HepG2 (cell line): ENCODE results near the gene RUNX2. TPM values are rescaled to one million over a fixed set of nuclear protein-coding genes. Genes with fewer than 3 reads are reported as not detected.

Source experiments
- HDAC6 ChIP-seq: fragments of 200-600 bp; sonication (generic); IDR thresholded peaks from 2 replicates; pipeline ENCODE4 v1.7.0; 2017; ENCODE audit warnings: mild to moderate bottlenecking, antibody characterized with exemption, low read length, low read depth
- HNRNPUL1 ChIP-seq: fragments of 200-400 bp; formaldehyde crosslinking; IDR thresholded peaks from 2 replicates; pipeline ENCODE4 v1.6.1; 2017; ENCODE audit warnings: low read depth, mild to moderate bottlenecking, low read length, moderate library complexity
- HOXA3 ChIP-seq: sonication (generic); formaldehyde crosslinking; IDR thresholded peaks from 2 replicates; pipeline ENCODE4 v1.5.0; 2020; ENCODE audit warnings: missing genetic modification reagents
- SMAD1 ChIP-seq: sonication (generic); formaldehyde crosslinking; IDR thresholded peaks from 2 replicates; pipeline ENCODE4 v1.4.0; 2020; ENCODE audit warnings: missing genetic modification reagents, low read depth, mild to moderate bottlenecking, borderline replicate concordance
- ZNF841 ChIP-seq: sonication (generic); formaldehyde crosslinking; IDR thresholded peaks from 2 replicates; pipeline ENCODE4 v1.8.1; 2023; ENCODE audit warnings: missing genetic modification reagents, borderline replicate concordance
- ZSCAN21 ChIP-seq: sonication (generic); formaldehyde crosslinking; IDR thresholded peaks from 2 replicates; pipeline ENCODE4 v1.8.0; 2022; ENCODE audit warnings: mild to moderate bottlenecking, missing genetic modification reagents, moderate library complexity, borderline replicate concordance
- polyA plus RNA-seq, 8 experiments: library from polyadenylated mRNA; depleted of rRNA in 3 of 8; stranded (reverse) in 7 of 8; unstranded in 1 of 8; fragments of >200 nt; fragmentation: Illumina TruSeq in 4 of 8; extraction: Trizol in 4 of 8; gene quantifications; 2 replicates each; pipeline versions ENCODE4 v1.2.1 to v1.2.3, GENCODE V29; 2011 to 2016; ENCODE audit warnings: low read depth in 4 of 8, missing spikeins in 1 of 8, mixed read lengths in 1 of 8; ENCODE audit not compliant: insufficient read depth in 1 of 8
- total RNA-seq, 5 experiments: library from RNA; depleted of rRNA; stranded (reverse); fragments of >200 nt; fragmentation: Illumina TruSeq; extraction: Trizol; gene quantifications; 2 replicates each; pipeline ENCODE4 v1.2.3, GENCODE V29; 2016; ENCODE audit warnings: low read depth in 1 of 5
- TF ChIP-seq, protein P1 (sequence below): sonication (generic); formaldehyde crosslinking; IDR thresholded peaks from 2 replicates; pipeline ENCODE4 v1.4.0; 2020; ENCODE audit warnings: missing genetic modification reagents, mild to moderate bottlenecking, borderline replicate concordance
- TF ChIP-seq, protein P2 (sequence below): sonication (generic); formaldehyde crosslinking; IDR thresholded peaks from 2 replicates; pipeline ENCODE4 v1.4.0; 2020; ENCODE audit warnings: missing genetic modification reagents
- TF ChIP-seq, protein P3 (sequence below): sonication (generic); formaldehyde crosslinking; IDR thresholded peaks from 2 replicates; pipeline ENCODE4 v1.5.0; 2020; ENCODE audit warnings: mild to moderate bottlenecking, low read depth, missing genetic modification reagents, borderline replicate concordance
- TF ChIP-seq, protein P4 (sequence below): sonication (generic); formaldehyde crosslinking; IDR thresholded peaks from 2 replicates; pipeline ENCODE4 v1.4.0; 2020; ENCODE audit warnings: mild to moderate bottlenecking, missing genetic modification reagents

Gene RUNX2
- total and polyA plus RNA-seq, 2 of the 13 experiments (the other 11 are each of a cell fraction or from before 2014, with no cell fraction given) = not detected

DNA sequence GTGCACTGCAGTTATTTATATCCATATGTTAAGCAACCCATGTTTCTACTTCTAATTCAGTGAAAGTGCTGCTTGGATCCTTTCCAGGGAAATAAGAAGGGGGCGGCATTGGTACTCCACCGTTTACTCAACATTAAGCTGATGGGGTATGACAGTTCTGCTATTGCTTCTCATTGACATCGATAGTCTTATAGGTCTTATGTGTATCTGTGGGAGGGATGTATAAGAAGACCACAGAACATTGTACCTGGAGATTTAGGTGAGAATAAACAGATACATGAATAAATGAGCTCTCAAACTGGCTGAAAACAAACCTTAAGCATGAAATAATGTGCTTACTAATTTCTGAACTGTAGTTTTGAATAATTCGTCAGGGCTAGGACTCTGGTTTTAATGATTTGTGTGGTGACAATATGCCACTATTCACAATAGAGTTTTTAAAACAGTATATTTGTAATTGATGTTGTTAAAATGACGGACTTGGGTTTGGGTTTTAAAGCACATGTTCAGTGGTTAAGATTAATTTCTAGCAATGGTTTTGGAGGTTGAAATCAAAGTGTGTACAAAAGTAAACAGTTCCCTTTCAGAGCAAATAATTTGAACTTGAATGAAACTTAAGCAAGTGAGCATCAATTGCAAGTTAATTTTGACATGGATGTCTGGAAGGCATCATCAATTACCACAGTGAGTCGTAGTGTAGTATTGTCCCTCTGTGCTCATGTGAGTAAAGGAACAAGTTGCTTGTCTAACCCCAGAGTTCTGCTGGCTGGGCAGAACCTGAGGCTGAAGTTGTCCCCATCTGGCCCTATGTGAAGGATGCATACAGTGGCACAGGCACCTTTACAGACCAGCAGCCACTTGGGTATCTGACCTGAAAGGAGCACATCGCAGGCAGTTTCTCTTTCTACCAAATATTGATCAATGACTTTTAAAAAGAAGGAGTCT is 134.3 kb downstream of the RUNX2 start (continued):
- TF ChIP-seq, protein P1, sequence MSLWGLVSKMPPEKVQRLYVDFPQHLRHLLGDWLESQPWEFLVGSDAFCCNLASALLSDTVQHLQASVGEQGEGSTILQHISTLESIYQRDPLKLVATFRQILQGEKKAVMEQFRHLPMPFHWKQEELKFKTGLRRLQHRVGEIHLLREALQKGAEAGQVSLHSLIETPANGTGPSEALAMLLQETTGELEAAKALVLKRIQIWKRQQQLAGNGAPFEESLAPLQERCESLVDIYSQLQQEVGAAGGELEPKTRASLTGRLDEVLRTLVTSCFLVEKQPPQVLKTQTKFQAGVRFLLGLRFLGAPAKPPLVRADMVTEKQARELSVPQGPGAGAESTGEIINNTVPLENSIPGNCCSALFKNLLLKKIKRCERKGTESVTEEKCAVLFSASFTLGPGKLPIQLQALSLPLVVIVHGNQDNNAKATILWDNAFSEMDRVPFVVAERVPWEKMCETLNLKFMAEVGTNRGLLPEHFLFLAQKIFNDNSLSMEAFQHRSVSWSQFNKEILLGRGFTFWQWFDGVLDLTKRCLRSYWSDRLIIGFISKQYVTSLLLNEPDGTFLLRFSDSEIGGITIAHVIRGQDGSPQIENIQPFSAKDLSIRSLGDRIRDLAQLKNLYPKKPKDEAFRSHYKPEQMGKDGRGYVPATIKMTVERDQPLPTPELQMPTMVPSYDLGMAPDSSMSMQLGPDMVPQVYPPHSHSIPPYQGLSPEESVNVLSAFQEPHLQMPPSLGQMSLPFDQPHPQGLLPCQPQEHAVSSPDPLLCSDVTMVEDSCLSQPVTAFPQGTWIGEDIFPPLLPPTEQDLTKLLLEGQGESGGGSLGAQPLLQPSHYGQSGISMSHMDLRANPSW (CRISPR knock-in tag) = no peak
- TF ChIP-seq ZSCAN21 (CRISPR knock-in tag) (no peak), HDAC6 (no peak), ZNF841 (CRISPR knock-in tag) (no peak), SMAD1 (CRISPR knock-in tag) (no peak), HNRNPUL1 (no peak), HOXA3 (CRISPR knock-in tag) (no peak)
- TF ChIP-seq, protein P2, sequence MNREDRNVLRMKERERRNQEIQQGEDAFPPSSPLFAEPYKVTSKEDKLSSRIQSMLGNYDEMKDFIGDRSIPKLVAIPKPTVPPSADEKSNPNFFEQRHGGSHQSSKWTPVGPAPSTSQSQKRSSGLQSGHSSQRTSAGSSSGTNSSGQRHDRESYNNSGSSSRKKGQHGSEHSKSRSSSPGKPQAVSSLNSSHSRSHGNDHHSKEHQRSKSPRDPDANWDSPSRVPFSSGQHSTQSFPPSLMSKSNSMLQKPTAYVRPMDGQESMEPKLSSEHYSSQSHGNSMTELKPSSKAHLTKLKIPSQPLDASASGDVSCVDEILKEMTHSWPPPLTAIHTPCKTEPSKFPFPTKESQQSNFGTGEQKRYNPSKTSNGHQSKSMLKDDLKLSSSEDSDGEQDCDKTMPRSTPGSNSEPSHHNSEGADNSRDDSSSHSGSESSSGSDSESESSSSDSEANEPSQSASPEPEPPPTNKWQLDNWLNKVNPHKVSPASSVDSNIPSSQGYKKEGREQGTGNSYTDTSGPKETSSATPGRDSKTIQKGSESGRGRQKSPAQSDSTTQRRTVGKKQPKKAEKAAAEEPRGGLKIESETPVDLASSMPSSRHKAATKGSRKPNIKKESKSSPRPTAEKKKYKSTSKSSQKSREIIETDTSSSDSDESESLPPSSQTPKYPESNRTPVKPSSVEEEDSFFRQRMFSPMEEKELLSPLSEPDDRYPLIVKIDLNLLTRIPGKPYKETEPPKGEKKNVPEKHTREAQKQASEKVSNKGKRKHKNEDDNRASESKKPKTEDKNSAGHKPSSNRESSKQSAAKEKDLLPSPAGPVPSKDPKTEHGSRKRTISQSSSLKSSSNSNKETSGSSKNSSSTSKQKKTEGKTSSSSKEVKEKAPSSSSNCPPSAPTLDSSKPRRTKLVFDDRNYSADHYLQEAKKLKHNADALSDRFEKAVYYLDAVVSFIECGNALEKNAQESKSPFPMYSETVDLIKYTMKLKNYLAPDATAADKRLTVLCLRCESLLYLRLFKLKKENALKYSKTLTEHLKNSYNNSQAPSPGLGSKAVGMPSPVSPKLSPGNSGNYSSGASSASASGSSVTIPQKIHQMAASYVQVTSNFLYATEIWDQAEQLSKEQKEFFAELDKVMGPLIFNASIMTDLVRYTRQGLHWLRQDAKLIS (CRISPR knock-in tag) = no peak
- TF ChIP-seq, protein P3, sequence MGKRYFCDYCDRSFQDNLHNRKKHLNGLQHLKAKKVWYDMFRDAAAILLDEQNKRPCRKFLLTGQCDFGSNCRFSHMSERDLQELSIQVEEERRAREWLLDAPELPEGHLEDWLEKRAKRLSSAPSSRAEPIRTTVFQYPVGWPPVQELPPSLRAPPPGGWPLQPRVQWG (CRISPR knock-in tag) = no peak
- TF ChIP-seq, protein P4, sequence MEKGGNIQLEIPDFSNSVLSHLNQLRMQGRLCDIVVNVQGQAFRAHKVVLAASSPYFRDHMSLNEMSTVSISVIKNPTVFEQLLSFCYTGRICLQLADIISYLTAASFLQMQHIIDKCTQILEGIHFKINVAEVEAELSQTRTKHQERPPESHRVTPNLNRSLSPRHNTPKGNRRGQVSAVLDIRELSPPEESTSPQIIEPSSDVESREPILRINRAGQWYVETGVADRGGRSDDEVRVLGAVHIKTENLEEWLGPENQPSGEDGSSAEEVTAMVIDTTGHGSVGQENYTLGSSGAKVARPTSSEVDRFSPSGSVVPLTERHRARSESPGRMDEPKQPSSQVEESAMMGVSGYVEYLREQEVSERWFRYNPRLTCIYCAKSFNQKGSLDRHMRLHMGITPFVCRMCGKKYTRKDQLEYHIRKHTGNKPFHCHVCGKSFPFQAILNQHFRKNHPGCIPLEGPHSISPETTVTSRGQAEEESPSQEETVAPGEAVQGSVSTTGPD = no peak
